ENCODE data around the gene DPYSL4.

Gene DPYSL4

DNA sequence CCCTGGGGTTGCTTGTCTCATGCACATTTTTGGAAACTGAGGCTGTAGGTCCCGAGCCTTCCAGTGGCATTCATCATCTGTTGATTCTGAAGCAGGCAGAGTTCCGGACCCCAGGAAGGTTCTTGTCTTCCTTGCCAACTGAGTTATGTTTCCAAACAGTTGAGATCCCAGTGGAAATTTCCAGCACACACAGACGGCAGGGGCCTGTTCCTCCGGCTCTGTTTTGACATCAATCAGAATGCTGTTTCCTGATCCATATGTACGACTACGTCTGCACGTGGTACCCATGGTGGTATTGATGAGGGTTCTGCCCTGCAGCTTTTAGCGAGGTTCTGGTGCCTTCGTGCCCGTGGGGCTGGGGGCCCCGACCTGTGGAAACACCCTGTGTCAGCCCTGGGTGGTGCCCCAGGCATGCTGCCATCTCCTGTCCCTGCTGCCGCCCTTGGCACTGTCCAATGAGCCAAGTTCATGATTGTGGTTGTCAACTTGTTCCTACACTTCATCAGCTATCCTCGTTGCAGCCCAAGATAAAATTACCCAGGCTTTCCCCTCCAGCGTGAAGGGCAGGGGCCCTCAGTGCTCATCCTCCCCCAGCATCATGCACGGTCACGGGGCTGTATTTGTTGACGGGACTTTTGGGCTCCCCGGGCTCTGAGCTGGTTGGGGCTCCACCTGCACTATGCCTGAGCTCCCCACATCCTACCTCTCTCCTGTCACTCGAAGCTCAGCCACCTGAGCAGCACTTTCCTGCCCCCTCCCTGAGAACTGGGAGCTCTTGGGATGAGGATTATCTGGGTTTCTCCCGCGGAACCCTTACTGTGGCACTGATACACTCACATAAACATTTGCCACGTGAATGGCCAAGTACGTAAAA, 7.8 kb upstream of the DPYSL4 start:
- DNase-seq (ENCODE audit: low read depth, low spot score), result no peak

- DNase-seq (ENCODE audit: low read depth, low spot score), result no peak
Measured at GRCh38 chr10:132179551-132180392, 7.0 kb upstream of the DPYSL4 start.

DNA sequence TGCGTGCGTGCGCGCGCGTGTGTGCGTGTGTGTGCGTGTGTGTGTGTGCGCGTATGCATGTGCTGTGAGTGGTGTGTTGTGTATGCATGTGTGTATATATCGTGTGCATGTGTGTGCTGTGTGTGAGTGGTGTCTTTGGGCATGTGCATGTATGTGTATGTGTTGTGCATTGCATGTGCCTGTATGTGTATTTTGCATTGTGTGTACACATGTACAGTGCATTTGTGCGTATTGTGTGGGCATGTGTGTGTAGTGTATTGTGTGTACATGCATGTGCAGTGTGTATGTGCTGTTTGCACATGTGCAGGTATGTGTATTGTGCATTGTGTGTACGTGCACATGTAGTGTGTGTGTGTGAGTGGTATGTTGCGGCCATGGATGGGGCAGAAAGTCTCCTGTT, 6.0 kb upstream of the DPYSL4 start:
- no peak for DNase-seq (ENCODE audit: low read depth, low spot score)

GRCh38 chr10:132181691-132182425, 4.9 kb upstream of the DPYSL4 start:
- DNase-seq (ENCODE audit: low read depth, low spot score), result no peak

DNA sequence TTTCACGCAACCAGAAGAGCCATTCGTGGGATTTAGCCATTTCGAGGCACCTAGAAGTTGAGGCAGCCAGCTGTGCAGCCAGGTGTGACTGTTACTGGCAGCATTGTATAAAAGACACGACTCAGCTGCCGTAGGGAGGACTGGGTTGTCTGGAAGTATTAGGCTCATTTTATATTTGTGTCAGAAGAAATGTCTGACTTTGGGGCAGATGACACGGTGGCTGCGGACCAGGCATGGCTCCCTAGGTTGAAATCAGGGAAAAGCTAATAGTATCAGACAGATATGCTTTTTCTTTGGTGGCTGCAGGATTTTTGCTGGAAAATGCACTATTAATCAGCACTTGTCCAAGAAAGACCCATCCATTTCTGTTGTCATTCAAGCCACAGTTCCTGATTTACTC, 4.2 kb upstream of the DPYSL4 start:
- DNase-seq (ENCODE audit: low read depth, low spot score), result no peak

GRCh38 chr10:132183046-132183445, 3.7 kb upstream of the DPYSL4 start:
- no peak for DNase-seq (ENCODE audit: low read depth, low spot score)

DNA sequence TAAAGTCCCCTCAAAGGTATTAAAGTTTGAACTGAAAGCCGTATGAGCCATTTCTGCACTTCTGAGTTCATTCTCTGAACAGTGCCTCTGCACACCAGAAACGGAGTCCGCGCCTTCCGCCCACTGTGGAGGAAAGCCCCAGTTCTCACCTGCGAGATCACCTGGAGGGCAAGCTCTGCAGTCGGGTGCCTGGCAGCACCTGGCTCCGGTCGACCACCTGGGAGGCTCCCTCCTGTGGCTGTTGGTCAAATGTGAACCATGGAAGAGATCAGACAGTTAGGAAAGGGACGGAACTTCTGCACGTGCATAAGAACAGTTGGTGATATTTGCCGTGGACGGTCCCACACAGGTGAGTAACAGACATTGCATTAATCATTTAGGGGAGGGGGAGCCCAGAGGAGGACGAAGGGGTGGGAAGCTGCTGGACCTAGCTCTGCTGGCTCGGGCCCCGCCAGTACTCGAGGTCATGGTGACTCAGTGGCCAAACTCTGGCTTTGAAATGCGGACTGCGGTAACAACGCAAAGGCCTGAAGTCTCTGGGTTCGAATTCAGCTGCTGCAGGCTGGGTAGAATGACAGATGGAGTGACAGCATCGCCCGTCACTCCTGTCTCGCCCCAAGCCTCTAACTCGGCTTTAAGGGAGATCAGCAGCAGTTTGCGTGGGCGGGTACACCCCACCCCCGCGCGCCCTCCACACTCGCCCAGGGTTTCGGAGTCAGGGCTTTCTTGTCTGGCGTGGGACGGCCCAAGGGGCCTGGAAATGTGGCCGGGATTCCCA, 1.7 kb upstream of the DPYSL4 start:
- DNase-seq (ENCODE audit: low read depth, low spot score), result no peak

DNA sequence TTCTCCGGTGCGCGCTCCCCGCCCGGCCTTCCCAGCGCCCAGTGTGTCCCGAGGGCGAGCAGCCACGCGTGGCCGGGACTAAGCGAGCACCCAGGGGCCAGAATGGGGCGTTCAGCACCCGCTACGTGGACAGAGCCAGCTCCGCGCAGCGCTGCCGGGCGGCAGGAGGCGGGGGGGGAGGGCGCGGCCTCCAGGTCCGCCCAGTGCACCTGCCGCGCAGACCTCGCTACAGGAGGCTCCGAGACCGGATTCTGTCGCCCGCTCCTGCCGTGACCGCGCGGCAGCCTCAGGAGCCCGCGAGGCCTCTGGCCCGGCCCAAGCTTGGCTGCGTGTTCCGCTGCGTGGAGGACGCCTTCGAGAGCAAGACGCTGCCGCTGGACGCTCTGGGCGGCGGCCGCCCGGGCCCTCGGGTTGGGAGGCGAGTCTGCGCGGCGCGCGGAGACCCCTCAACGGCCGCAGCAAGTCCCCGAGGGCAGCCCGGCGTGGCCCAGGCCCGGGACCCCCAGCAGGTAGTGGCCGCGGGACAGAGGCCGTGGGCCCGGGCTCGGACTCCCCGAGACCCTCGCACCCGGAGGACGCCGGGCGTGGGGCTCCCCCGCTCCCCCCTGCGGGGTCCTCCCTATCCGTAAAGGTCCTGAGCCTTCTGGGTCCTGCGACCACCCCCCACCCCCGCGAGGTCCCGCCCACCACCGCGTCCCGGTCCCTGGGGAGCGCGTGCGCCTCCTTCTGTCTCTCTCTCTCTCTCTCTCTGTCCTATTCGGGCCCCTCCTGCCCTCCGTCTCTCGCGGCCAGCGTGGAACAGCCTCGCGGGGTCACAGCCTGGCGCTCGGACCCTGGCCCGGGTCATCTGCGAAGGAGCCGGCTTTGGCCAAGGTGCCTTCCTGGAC, 904 bp upstream of the DPYSL4 start:
- no peak for DNase-seq (ENCODE audit: low read depth, low spot score)

DNA sequence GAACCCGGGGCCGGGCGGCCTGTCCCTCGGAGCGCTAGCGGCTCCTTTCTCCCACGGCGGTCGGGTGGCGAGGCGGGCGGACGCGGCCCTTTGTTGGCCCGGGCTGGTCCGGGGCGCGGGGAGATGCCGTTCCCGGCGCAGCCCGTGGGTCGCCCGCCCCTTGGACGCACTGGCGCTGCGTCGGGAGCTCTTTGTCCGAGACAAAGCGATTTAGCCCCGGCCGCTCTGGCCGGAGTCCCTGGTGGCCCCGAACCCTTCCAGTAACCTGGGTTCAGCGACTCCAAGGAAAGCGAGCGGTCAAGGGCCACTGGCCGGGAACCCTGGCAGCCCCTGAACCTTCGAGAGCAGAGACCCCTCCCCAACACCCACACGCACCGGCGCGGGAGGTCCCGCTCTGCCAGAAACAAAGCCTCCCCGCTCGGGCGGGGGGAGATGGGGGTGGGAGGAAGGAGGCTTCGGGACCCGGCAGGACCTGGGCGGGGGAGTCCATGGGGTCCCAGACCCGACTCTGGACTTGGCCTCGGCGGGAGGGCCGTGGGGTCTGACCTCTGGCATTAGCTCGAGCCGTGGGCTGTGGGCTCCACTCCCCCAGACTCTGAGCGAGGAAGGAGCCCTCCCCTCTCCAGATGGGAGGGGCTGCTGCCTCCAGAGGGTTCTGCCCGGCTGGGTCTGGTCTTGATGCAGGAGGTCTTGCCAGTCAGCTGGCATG, 836 bp downstream of the DPYSL4 start:
- no peak for DNase-seq (ENCODE audit: low read depth, low spot score)

GRCh38 chr10:132188331-132188730, 1.6 kb downstream of the DPYSL4 start:
- no peak for DNase-seq (ENCODE audit: low read depth, low spot score)

DNA sequence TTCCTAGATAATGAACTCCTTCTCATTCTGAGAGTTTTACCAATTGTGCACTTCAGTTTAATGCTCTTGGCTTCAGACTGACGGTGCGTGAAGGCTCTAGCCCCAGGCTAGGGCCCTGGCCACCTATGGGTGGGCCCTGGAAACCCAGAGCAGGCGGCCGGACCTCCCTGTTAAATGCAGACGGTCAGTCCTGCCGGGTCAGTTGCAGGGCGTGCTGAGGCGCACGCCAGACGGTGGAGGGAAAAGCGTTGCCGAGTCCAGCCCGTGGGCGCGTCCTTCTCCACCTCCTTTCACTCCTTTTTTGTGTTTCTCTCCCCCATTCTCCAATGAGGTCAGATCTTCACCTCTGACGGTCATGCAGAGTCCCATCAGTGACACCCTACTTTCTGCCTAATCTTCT, 2.3 kb downstream of the DPYSL4 start:
- no peak for DNase-seq (ENCODE audit: low read depth, low spot score)

DNA sequence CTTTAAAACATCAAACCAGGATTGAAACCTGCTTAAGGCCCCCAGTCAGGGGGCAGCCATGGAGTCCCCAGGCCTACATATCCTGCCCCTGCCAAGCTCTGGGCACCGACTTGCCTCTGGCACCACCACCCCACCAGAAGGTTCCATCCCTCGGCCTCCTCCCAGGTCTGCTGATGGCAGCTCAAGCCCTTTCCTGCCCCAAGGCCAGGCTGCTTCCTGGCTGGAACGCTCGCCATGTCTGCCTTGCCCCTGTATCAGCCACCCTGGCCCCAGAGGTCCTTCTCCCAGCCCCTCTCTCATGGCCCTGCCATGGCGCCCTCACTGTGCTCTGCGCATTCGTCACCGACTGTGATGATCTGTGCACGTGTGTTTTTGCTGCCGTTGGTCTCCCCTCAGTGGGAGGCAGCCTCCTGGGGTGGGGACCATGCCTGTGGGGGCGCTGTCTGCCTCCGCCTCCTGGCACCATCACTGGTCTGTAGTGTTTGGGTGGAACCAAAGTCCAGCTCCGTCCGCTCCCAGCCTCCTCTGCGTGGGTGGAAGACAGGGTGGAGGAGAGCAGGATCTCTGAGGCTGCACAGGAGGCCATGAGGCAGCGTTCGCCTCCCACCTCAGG, 3.2 kb downstream of the DPYSL4 start:
- DNase-seq (ENCODE audit: low read depth, low spot score), result no peak

- DNase-seq (ENCODE audit: low read depth, low spot score), result no peak
Measured at GRCh38 chr10:132192076-132192975, 5.6 kb downstream of the DPYSL4 start.

DNA sequence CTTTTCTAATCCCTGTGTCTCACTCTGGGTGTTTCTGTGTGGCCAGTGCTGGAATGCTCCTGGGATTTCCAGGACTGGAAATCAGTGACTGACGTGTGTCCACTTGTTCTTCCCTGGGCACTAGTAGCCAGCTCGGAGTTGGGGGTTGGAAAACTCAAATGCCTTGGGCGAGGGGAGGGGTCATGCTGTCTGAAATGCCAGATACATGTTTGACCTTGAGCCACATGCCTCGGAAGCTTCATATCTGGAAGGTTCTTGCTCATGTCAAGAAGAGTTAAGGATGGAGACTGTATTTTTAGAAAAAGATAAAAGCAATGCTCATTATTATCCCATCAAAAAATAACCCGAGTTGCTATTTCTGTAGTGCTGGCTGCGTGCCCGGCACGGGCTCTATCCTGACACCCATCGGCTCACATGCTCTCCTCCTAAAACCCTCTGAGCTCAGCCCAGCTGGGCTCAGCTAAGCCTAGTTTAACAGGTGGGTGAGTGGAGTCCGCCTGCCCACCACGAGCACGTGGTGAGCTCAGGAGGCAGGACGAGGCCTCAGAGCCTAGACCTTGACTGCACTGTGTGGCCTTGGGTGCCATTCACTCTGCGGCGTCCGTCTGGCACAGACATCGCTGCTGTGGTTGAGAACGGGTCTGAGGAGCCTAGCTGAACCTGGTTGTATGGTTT, 6.4 kb downstream of the DPYSL4 start:
- no peak for DNase-seq (ENCODE audit: low read depth, low spot score)

DNA sequence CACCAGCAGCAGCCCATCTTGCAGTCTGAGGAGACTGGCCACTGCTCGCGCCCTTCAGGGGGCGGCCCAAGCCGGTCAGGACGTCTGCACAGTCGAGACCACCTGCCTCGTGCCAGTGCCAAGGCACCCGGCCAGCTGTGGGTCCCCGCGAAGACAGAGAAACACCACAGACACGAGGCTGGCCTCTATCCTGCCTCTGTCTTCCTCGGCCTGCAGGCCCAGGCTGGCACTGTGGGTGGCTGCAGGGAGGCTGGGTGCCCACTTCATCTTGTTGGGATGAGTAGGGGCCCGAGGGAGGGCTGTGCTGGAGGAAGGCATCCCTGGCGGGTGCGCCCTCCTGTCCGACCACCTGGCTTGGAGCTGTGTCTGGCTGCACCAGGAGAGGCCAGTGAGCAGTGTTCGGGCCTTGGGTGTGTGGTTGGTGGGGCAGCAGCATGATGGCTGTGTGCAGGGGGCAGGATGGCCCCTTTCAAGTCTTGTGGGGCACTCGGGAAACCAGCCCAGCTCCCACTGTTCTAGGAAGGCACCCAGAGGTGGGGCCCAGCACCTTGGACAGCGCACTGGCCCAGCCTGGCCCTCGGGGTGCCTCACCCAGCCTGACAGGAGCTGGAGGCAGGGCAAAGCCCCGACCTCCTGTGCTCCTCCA, 7.3 kb downstream of the DPYSL4 start:
- no peak for DNase-seq (ENCODE audit: low read depth, low spot score)

GRCh38 chr10:132194726-132195125, 8.0 kb downstream of the DPYSL4 start:
- no peak for DNase-seq (ENCODE audit: low read depth, low spot score)
